IPS-18a (cell line): ENCODE results near the gene MYO1E.

ENCODE experiments used
- H3K27ac ChIP-seq: one replicate; pipeline ENCODE4 v1.5.1; 2013; ENCODE audit warnings: low read length
- H3K27me3 ChIP-seq: one replicate; pipeline ENCODE4 v1.6.1; 2013; ENCODE audit warnings: mild to moderate bottlenecking, low read length; ENCODE audit not compliant: control insufficient read depth, insufficient read depth
- H3K36me3 ChIP-seq: one replicate; pipeline ENCODE4 v1.6.1; 2013; ENCODE audit warnings: low read depth, low read length; ENCODE audit not compliant: control insufficient read depth
- H3K4me1 ChIP-seq: one replicate; pipeline ENCODE4 v1.6.1; 2013; ENCODE audit warnings: low read depth, low read length; ENCODE audit not compliant: control insufficient read depth
- H3K4me3 ChIP-seq: one replicate; pipeline ENCODE4 v1.5.1; 2013; ENCODE audit warnings: low read length
- H3K9ac ChIP-seq: one replicate; pipeline ENCODE4 v1.6.1; 2013; ENCODE audit warnings: mild to moderate bottlenecking, low read length, moderate library complexity
- H3K9me3 ChIP-seq: one replicate; pipeline ENCODE4 v1.6.1; 2013; ENCODE audit warnings: low read depth, low read length; ENCODE audit not compliant: control insufficient read depth

Gene MYO1E

GRCh38 chr15:59159210-59159609 lies 213.5 kb downstream of the MYO1E start:
- Histone ChIP-seq H3K27ac (no peak overlapping the region), H3K9me3 (no peaks in the 10 kb centered on the region), H3K36me3 (peaks cover 28% of the 10 kb centered on the region), H3K27me3 (no peaks in the 10 kb centered on the region), H3K4me3 (no peak overlapping the region), H3K9ac (no peak overlapping the region), H3K4me1 (no peaks in the 10 kb centered on the region)

GRCh38 chr15:59158701-59159034 lies 214.0 kb downstream of the MYO1E start:
- no peaks in the 10 kb centered on the region for H3K9me3 ChIP-seq
- peaks cover 31% of the 10 kb centered on the region for H3K36me3 ChIP-seq
- H3K27me3 ChIP-seq = no peaks in the 10 kb centered on the region
- H3K4me3 ChIP-seq = no peak overlapping the region
- H3K9ac ChIP-seq = no peak overlapping the region
- H3K4me1 ChIP-seq = no peaks in the 10 kb centered on the region
- H3K27ac ChIP-seq = no peak overlapping the region

- H3K9ac ChIP-seq = no peak overlapping the region
- no peaks in the 10 kb centered on the region for H3K4me1 ChIP-seq
- H3K9me3 ChIP-seq = no peaks in the 10 kb centered on the region
- no peak overlapping the region for H3K4me3 ChIP-seq
- no peaks in the 10 kb centered on the region for H3K27me3 ChIP-seq
- H3K36me3 ChIP-seq = peaks cover 37% of the 10 kb centered on the region
- H3K27ac ChIP-seq = no peak overlapping the region
These were observed 214.6 kb downstream of the MYO1E start for GRCh38 chr15:59157840-59158700.

GRCh38 chr15:59157396-59157795 lies 215.3 kb downstream of the MYO1E start:
- H3K9ac ChIP-seq = no peak overlapping the region
- no peaks in the 10 kb centered on the region for H3K9me3 ChIP-seq
- H3K4me1 ChIP-seq = no peaks in the 10 kb centered on the region
- H3K27ac ChIP-seq = no peak overlapping the region
- H3K4me3 ChIP-seq = no peak overlapping the region
- no peaks in the 10 kb centered on the region for H3K27me3 ChIP-seq
- peaks cover 43% of the 10 kb centered on the region for H3K36me3 ChIP-seq

GRCh38 chr15:59155431-59155830 lies 217.2 kb downstream of the MYO1E start:
- H3K4me3 ChIP-seq = no peak overlapping the region
- H3K4me1 ChIP-seq = no peaks in the 10 kb centered on the region
- no peaks in the 10 kb centered on the region for H3K9me3 ChIP-seq
- no peak overlapping the region for H3K9ac ChIP-seq
- no peaks in the 10 kb centered on the region for H3K27me3 ChIP-seq
- H3K27ac ChIP-seq = no peak overlapping the region
- H3K36me3 ChIP-seq = peaks cover 43% of the 10 kb centered on the region

GRCh38 chr15:59154243-59154642 lies 218.4 kb downstream of the MYO1E start:
- H3K9ac ChIP-seq = no peak overlapping the region
- H3K27me3 ChIP-seq = no peaks in the 10 kb centered on the region
- peaks cover 50% of the 10 kb centered on the region for H3K36me3 ChIP-seq
- H3K4me1 ChIP-seq = peaks cover 2% of the 10 kb centered on the region
- no peaks in the 10 kb centered on the region for H3K9me3 ChIP-seq
- no peak overlapping the region for H3K4me3 ChIP-seq
- H3K27ac ChIP-seq = no peak overlapping the region

GRCh38 chr15:59153466-59153865 lies 219.2 kb downstream of the MYO1E start:
- Histone ChIP-seq H3K36me3 (peaks cover 47% of the 10 kb centered on the region), H3K9ac (no peak overlapping the region)

GRCh38 chr15:59152694-59153450 lies 219.8 kb downstream of the MYO1E start:
- Histone ChIP-seq H3K27ac (no peak overlapping the region), H3K4me1 (peaks cover 12% of the 10 kb centered on the region), H3K36me3 (peaks cover 41% of the 10 kb centered on the region)

More at GRCh38 chr15:59153466-59153865, 219.2 kb downstream of the MYO1E start:
- H3K4me3 ChIP-seq = no peak overlapping the region
- no peaks in the 10 kb centered on the region for H3K27me3 ChIP-seq
- no peaks in the 10 kb centered on the region for H3K9me3 ChIP-seq
- H3K4me1 ChIP-seq = peaks cover 6% of the 10 kb centered on the region
- no peak overlapping the region for H3K27ac ChIP-seq

GRCh38 chr15:59150185-59150584 lies 222.5 kb downstream of the MYO1E start:
- peaks cover 16% of the 10 kb centered on the region for H3K4me1 ChIP-seq
- H3K27me3 ChIP-seq = no peaks in the 10 kb centered on the region
- peaks cover 39% of the 10 kb centered on the region for H3K36me3 ChIP-seq
- no peak overlapping the region for H3K9ac ChIP-seq
- H3K9me3 ChIP-seq = no peaks in the 10 kb centered on the region
- H3K4me3 ChIP-seq = no peak overlapping the region
- no peak overlapping the region for H3K27ac ChIP-seq

More at GRCh38 chr15:59152694-59153450, 219.8 kb downstream of the MYO1E start:
- Histone ChIP-seq H3K9ac (no peak overlapping the region), H3K9me3 (no peaks in the 10 kb centered on the region), H3K27me3 (no peaks in the 10 kb centered on the region), H3K4me3 (no peak overlapping the region)

- H3K27ac ChIP-seq = peak overlapping the region; percentile 16
- H3K4me3 ChIP-seq = no peak overlapping the region
- H3K4me1 ChIP-seq = peaks cover 16% of the 10 kb centered on the region
- no peaks in the 10 kb centered on the region for H3K9me3 ChIP-seq
- H3K27me3 ChIP-seq = no peaks in the 10 kb centered on the region
- H3K9ac ChIP-seq = no peak overlapping the region
- H3K36me3 ChIP-seq = peaks cover 33% of the 10 kb centered on the region
These were observed 224.4 kb downstream of the MYO1E start for GRCh38 chr15:59148153-59148833.

GRCh38 chr15:59147666-59148065 lies 225.0 kb downstream of the MYO1E start:
- H3K27ac ChIP-seq = no peak overlapping the region
- H3K36me3 ChIP-seq = peaks cover 27% of the 10 kb centered on the region
- H3K4me3 ChIP-seq = no peak overlapping the region
- H3K9ac ChIP-seq = no peak overlapping the region
- H3K9me3 ChIP-seq = no peaks in the 10 kb centered on the region
- H3K4me1 ChIP-seq = peaks cover 16% of the 10 kb centered on the region
- no peaks in the 10 kb centered on the region for H3K27me3 ChIP-seq
